Activated CD8-positive, alpha-beta memory T cell treated with anti-CD3 and anti-CD28 coated beads for 48 hours (primary cell): ENCODE measurements around the gene BDH1.

Experiments
- DNase-seq, 3 experiments: peaks; one replicate each; pipeline ENCODE4 v3.0.0-alpha.2; 2020; ENCODE audit warnings: low read depth in 2 of 3, low spot score in 2 of 3

Gene BDH1

DNA sequence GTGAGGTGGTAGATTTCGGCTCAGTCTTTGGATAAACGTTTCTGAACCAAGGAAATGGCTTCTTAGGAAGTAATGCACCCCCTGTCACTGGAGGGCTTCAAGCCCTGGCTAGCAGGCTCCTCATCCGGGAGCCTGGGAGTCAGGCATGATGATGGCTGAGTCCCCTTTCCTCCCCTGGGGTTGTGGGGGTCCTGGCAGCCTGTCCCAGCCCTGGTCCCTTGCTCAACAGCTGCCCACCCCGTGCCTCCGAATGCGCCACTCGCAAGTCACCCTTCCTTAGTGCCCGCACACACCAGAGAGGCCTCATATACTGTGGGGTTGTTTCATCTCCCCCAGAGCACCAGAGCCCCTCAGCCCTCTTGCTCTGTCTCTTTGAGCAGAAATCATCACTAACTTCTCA is 48.2 kb downstream of the BDH1 start:
- DNase-seq = no peak

DNA sequence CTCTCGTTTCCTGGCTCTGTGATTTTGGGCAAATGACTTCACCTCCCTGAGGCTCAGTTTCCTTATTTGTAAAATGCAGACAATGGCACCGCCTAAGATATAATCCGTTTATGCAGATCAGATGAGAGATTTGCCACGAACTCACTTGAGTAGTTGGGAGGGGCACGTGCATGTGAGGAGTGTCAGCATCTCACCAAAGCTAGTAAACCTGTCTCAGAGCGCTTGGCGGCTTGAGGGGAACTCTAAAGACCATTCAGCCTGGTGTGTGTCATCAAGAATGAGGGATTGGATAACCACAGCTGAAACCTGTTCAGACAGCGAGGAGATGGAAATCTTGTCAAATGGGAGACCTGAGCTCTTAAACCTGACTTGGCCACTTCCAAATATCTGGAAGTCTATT is 48.7 kb downstream of the BDH1 start:
- no peak for DNase-seq

DNA sequence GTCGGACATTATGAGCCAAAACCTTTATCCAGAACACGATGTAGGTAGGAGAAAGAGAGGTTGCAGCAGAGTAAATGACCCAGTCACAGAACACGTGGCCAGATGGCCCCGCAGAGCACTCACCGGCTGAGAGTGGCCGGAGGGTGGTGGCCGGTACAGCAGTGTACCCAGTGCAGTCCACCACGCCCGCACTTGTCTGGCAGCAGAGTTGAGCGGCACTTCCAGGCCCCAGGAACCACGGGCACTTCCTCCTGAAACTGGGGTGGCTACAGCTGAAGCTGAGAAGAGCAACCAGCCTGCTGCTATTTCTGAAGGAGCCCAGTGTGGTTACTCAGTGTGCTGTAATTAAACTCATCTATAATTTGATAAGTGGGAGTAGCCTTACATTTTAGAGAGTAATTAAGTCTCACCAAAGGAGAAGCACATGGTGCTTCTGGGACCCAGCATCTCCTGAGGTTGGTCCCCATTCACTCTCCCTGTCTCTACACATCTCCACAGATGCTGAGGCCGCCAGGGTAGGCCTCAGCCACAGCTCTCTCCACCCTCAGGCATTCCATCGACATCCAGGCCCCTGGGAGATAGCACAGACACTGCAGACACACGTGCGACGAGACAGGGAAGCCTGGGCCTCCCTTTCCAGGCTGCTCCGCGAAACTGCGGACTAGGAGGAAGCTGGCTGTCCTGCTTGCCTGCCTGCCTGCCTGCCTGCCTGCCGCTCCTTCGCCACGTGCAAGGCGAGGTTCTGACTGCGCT is 49.8 kb downstream of the BDH1 start:
- no peak for DNase-seq

DNA sequence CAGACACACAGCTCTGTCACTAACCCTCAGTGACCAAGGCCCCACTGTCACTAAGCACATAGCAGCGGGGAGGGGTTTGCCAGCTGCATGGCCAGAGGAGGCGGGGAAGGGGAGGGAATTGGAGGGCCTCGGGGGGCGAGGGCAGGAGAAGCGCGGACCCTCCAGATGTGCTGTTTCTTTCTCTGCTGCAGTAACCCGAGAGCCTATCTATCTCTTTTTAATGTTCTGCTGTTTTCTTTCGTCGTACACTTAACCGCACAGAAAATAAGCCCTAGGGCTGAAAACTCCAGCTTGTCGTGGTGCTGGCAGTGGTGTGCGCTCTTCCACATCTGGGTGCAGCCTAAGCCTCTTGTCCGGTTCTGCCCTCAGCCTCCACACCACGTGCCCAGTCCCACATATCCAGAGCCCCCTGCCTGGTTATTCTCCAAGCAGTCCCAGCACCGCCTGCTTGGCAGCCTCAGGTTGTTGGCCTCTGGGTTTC is 51.1 kb downstream of the BDH1 start:
- no peak for DNase-seq

DNA sequence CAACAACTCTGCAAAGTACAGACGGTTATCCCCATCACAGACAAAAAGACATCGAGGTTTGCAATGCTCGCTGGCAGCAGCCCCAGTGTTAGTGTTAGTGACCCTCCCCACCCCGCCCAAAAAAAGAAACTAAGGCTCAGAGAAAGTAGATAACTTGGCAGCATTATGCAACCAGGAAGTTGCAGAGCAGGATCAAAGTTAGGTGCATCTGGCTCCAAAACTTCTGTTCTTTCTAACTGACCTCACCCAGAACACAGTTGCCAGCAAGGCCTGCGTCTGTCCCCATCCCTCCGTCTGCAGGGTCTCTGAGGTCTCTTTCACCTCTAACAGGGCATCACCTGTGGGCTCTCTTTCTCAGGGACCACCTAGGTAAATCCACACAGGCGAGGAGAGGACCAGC is 51.5 kb downstream of the BDH1 start:
- DNase-seq = no peak

DNA sequence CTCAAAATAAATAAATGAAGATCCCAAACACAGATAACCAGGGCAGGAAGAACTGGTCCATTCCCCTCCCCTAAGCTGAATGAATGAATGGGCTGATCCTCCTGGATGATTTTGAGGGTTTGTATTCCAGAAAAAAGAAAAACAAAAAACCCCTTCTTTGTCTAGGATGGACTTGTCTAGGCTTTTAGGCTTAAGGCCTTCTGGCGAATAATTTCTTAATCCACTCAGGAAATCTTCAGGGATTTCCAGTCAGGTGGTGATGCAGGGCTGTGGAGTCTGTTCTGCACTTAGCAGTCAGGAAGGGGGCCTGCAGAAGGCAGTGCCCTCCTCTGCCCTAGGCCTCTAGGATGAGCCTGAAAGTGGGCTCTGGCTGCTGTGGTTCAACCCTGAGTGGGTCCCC is 52.1 kb downstream of the BDH1 start:
- DNase-seq = no peak

DNA sequence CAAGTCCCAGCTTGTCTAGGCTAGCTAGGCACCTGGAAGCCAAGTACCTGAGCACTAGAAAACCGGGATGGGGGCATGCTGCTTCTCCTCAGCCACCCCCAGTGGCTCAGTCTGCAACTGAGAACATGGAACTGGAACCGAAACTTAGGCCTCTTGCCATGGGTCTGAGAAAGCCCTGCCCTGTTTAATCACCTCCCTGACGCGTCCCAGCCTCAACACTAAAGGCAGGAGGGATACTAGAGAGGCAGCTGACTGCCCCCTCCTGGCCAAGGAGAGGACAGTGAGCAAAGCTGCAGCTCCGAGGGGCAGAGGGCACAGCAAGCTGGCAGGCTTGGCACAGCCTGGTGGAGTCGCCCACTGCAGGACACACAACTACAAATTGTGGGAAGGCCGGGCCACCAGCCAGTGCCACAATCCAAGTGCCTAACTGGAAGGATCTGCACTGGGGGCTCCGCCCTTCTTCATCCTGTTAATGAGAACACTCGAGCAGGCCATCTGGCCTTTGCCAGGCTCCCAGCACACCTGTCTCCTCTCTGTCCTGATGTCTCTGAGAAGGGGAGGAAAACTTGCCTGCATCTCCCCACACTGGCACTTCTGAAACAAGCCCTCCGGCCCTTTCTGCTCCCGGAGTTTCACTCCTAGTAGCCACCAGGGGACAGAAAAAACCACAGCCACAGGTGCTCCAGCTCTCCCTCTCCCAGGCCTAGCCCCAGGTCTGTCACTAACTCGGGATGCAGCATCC is 53.7 kb downstream of the BDH1 start:
- DNase-seq = peak in 1 of 3 experiments; percentile 26

DNA sequence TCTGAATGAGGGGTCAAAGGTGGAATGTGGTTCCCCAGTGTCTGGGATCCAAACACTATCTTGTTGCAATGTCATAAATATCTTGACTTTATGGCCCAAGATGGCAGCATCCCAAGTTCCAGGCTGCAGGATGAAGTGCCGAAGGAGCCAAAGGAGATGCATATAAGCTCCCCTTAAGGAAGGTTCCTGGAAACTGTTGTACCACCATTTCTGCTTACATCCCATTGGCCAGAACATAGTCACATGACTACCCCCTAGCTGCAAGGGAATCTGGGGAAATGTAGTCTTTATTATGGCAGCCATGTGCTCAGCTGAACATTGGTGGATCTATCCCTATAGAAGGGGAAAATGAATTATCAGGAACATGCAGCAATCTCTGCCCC is 54.3 kb downstream of the BDH1 start:
- DNase-seq = no peak

DNA sequence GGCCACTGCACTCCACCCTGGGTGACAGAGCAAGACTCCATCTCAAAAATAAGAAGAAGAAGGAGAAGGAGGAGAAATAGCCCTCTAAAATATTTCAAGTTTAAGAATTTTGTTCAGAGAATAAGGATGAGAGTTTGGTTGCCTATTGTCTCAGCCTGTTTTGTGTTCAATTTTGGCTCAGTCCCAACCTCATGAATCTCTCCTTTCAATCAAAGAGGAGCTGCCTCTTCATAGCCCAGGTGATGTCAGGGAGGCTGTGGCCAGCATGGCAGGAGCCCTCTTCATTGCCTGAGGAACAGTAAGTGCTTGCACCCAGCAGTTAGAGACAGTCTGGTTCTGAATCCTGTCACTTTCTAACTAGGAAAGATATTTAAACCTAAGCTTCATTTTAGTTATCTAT is 55.0 kb downstream of the BDH1 start:
- DNase-seq = no peak

DNA sequence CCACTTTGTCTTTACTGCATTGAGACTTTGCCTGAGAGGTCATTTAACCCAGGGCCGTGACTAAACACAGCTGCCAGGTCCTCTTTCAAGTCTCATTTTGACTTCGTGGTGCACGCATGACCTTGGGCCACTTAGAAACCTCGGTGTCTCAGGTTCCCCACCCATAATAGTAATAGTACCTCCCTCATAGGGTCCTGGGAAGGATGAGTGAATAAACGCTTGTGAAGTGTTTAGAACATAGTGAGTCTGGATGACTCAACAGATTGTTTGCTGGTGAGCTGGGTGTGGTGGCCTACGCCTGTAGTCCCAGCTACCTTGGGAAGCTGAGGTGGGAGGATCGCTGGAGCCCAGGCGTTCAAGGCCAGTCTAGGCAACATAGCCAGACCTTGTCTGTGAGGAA is 56.3 kb downstream of the BDH1 start:
- DNase-seq = no peak

DNA sequence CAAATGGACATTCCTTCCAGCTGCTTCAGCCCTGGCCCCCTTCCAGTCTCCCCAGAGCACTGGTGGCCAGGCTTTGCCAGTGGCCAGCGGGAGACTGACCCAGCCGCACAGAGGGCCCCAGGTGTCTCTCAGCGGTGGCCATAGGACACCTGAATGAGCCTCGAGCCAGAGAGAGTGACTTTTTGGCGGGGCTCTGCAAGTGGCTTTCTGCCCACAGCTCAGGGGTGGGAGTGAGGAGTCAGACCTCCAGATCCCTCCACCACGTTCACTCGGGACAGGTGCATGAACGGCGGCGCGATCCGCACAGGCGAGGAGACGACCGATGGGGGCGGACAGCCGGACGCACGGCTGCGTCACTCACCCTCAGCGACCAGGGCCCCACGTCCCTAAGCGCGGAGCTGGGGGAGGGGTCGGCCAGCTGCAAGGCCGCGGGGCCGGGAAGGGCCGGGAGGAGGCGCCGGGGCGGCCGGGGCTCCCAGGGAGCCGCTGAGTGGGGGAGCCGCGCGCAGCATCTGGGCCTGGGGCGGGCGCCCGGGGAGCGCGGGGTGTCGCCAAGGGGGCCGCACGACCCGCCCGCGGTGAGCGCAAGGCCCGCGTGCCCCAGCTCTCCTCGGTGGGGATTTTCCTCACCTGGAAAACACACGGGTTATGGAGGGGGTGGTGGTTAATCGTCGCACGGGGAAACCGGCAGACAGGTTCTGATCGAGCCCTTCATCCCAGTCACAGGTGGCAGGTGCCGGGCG is 57.1 kb downstream of the BDH1 start:
- DNase-seq = no peak

DNA sequence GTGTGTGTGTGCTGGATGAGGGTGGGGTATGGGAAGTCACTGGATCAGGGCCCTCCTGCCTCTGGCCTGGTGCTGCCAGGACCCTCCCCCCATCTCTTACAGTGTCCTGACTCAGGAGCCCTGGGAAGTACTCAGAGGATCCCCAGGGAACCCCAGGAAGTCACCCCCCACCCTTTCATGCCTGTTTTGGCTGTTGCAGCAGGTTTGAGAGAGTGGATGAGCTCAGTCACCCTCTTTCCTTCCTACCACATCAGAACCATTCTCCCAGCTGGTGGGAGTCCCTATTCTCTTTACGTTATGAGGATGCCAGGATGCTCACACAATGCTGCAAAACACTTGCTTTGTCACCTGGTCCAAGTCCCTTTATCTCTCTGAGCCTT is 59.0 kb downstream of the BDH1 start:
- no peak for DNase-seq

DNA sequence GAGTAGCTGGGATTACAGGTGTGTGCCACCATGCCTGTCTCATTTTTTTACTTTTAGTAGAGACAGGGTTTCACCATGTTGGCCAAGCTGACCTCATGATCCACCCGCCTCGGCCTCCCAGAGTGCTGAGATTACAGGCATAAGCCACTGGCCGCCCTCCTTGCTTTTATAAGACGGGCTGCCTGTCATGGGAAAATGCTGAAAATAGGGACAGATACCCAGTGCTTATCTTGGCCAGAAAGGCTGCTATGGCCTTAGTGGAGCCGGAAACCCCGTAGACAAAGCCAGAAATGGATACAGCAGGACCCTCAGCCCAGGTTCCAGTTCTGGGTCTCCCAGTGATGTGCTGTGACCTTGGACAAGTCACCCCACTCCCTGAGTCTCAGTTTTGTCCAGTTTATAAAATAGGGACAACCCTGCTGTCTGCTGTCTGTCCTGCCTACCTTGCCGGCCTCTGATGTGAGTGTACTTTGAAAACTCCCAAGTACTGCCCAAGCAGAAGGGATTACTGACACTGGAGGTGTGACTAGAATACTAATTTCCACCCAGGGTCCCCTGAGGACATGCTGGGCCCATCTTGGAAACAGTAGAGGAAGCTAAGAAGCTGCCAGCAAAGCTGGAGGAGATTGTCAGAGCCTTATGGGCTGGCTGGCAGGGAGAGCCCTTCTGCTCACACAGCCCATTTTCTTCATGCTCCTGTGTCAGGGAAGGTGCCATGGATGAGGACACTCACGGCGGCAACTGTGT is 59.6 kb downstream of the BDH1 start:
- DNase-seq = no peak

DNA sequence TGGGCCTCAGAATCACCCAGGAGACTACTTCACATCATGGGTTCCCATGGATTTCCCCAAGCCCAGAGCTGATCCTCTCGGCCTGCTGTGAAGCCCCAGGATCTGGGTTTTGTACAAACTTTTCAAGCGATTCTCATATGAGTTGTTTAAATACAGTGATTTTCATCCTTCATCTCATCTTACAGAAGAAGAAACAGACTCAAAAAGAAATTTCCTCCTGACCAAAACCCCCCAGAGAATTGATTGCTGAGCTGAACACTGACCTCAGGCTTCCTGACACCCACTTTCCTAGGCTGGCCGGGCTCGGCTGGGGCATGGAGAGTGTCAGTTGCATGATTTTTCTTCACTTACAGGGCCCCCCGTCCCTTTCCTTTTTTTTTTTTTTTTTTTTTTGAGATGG is 60.3 kb downstream of the BDH1 start:
- no peak for DNase-seq

DNA sequence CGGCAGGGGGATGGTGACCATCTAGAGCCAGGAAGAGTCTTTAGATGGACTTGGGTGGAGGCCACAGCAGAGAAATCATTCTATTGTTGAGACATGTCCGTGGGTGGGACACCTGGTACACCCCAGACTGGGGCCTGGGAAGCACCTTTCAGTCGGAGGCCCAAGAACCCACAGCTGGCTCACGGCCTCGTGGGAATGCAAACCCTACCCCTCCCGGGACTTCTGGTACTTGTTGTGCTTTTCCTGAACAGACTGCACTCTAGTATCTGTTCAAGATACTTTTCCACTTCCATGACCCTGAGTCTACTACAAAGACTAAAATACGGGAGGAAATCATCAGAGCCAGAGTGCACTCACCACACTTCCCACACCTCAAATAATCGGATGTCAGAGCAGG is 60.7 kb downstream of the BDH1 start:
- DNase-seq = no peak

DNA sequence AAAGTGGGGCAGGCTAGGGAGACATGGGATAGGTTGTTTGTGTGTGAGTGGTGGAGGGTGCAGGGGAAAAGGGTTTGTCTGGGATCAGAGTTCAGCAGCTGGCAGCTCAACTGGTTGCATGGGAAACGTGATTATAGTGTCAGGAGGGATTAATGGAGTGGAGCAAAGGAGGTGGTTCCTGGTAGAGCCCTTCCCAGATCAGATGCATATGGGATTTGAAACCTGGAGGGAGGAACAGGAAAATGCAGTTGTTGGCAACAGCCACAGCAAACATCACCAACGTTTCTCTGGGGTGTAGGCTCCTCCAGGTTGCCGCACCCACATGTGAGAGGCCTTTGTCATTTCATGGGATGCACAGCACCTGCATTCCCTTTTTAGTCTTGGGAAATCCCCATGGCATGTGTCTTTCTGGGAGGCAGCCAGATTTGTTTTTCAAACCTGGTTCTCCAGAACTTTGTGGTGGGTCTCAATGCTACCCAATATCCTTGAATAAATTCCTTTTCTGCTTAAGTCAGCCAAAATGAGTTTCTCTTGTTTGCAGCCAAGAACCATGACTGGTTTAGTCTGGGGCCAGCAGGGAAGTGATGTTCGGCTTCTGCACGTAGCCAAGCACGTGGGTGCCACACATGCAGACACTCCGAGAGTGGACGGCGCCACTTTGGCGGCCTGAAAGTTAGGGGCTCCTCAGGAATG is 61.3 kb downstream of the BDH1 start:
- DNase-seq = no peak

DNA sequence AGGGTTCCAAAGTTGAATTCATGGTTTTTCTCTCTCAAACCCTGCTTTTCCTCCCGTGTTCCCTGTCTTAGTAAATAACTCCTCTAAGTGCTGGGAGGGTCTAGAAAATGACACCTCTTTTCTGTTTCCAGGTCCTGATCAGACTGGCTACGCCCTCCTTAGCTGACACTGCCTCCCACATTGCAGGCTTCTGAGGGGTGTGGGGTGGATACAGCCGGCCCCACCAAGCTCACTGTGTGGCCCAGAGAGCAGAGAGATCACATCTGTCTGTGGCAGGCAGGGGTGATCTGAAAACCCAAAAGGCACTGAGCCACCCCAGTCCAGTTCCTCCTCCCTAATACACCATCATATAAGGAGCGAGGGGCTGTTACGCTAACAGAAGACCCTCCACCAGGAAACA is 62.7 kb downstream of the BDH1 start:
- DNase-seq = no peak

DNA sequence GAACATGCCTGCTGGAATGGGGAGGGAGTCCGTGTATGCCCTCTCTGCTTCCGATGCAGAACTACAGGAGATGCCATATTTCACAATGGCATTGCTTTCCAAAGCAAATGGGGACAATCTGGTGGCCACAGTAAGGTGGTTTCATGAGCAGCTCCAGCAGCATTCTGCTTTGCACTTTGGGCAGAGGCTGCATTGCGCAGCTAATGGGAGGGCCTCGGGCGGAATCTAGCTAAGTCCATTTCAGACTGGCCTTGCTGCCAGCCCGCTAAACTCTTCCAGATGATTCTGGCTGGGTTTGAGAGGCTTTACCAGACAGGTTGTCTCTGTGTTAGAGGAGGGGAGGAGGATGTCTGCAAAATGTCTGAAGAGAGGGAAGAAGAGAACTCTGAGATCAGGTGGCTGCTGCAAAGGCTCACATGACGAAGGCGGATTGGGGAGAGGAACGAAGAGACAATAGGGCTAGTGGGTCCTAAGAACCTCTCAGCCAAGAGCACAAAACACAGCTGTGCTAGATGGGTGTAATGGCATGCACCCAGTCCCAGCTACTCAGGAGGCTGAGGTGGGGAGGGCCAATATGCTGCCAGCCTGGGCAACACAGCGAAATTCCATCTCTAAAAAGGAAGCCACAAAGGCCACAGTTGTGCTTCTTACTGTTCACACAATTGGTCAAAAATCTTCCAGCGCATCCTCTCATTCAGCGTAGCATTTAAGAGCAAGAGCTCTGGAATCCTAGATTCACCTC is 63.7 kb downstream of the BDH1 start:
- no peak for DNase-seq

DNA sequence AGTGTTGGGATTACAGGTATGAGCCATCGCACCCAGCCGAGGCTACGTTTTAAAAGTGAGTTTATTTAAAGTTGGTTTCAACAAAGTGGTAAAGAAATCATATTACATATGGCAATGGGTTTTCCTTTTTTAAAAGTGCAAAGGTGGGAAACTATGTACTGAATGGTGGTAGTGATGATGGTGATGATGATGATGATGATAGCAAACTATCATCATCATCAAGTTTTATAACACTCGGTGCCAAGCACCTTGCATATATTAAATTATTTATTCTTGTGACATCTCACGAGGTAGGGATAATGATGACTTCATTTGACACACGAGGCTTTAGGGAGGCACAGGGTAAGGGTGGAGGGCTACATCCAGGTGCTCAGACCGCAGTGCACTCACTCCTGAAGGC is 64.3 kb downstream of the BDH1 start:
- no peak for DNase-seq
